SU-DHL-6 (cell line): Measurements from ENCODE around the gene NFIX.

Experiments
- H2AFZ ChIP-seq: fragments of 200-600 bp; sonication (generic); 2 replicates; pipeline ENCODE4 v1.6.1; 2014; ENCODE audit warnings: low read depth, mild to moderate bottlenecking, moderate library complexity, mixed read lengths, antibody characterized with exemption, low read length; ENCODE audit not compliant: severe bottlenecking
- H3F3A ChIP-seq: fragments of 200-600 bp; shearing (Covaris generic); 2 replicates; pipeline ENCODE4 v1.6.0; 2016; ENCODE audit warnings: antibody characterized with exemption, mild to moderate bottlenecking; ENCODE audit not compliant: insufficient read depth
- H3K27ac ChIP-seq: fragments of 200-600 bp; sonication (generic); 2 replicates; pipeline ENCODE4 v1.5.1; 2016; ENCODE audit warnings: low read depth, mild to moderate bottlenecking, low read length, moderate library complexity, mixed read lengths
- H3K27me3 ChIP-seq: fragments of 200-600 bp; sonication (generic), shearing (Covaris generic); 2 replicates; pipeline ENCODE4 v1.6.0; 2014; ENCODE audit warnings: mild to moderate bottlenecking, low read length
- H3K36me3 ChIP-seq: fragments of 200-600 bp; sonication (generic); 2 replicates; pipeline ENCODE4 v1.6.1; 2014; ENCODE audit warnings: mild to moderate bottlenecking, low read length, mixed read lengths
- H3K4me2 ChIP-seq: fragments of 300-600, 200-600 bp; shearing (Covaris generic), sonication (generic); 2 replicates; pipeline ENCODE4 v1.6.0; 2014; ENCODE audit warnings: low read length, low read depth, mild to moderate bottlenecking; ENCODE audit not compliant: poor library complexity, severe bottlenecking
- H3K4me3 ChIP-seq: fragments of 200-600 bp; sonication (generic); 2 replicates; pipeline ENCODE4 v1.5.1; 2014; ENCODE audit warnings: antibody characterized with exemption, low read length, mild to moderate bottlenecking, mixed read lengths; ENCODE audit not compliant: insufficient read depth, poor library complexity, severe bottlenecking
- H3K79me2 ChIP-seq: fragments of 200-600 bp; sonication (generic); 2 replicates; pipeline ENCODE4 v1.6.1; 2014; ENCODE audit warnings: mild to moderate bottlenecking, low read length, moderate library complexity; ENCODE audit not compliant: insufficient read depth
- H3K9ac ChIP-seq: fragments of 200-600 bp; sonication (generic); 2 replicates; pipeline ENCODE4 v1.7.0; 2014; ENCODE audit warnings: mild to moderate bottlenecking, low read length
- H3K9me2 ChIP-seq: fragments of 200-600 bp; sonication (generic); replicated peaks from 2 replicates; pipeline ENCODE4 v1.6.1; 2014; ENCODE audit warnings: low read length; ENCODE audit not compliant: insufficient read depth
- H3K9me3 ChIP-seq: fragments of 200-600 bp; sonication (generic); 2 replicates; pipeline ENCODE4 v1.6.1; 2014; ENCODE audit warnings: low read length, mixed read lengths; ENCODE audit not compliant: insufficient read depth
- H4K20me1 ChIP-seq: fragments of 200-600 bp; sonication (generic); 2 replicates; pipeline ENCODE4 v1.6.1; 2014; ENCODE audit warnings: low read depth, mild to moderate bottlenecking, antibody characterized with exemption, low read length, moderate library complexity, mixed read lengths
- CTCF ChIP-seq: fragments of 200-600 bp; sonication (generic); IDR thresholded peaks from one replicate; pipeline ENCODE4 v1.5.1; 2017; ENCODE audit warnings: antibody characterized with exemption, mild to moderate bottlenecking, low read length, moderate library complexity; ENCODE audit not compliant: insufficient read depth, poor library complexity, severe bottlenecking
- EZH2phosphoT487 ChIP-seq: fragments of 200-600 bp; sonication (generic), shearing (Covaris generic); conservative IDR thresholded peaks from 2 replicates; pipeline ENCODE4 v1.6.1; 2018; ENCODE audit warnings: mild to moderate bottlenecking, antibody characterized with exemption, low read length, moderate library complexity, mixed read lengths

Gene NFIX

GRCh38 chr19:13073263-13073662 is 78.0 kb downstream of the NFIX start:
- Histone ChIP-seq H3K27me3 (no peaks in the 10 kb centered on the region), H2AFZ (no peak overlapping the region), H3K9me2 (no peaks in the 10 kb centered on the region), H3K4me2 (no peak overlapping the region), H3K4me3 (no peak overlapping the region), H3K79me2 (no peaks in the 10 kb centered on the region), H3K27ac (no peak overlapping the region), H4K20me1 (no peaks in the 10 kb centered on the region), H3K36me3 (no peaks in the 10 kb centered on the region), H3F3A (no peaks in the 10 kb centered on the region), H3K9me3 (no peaks in the 10 kb centered on the region), H3K9ac (no peak overlapping the region)
- no peak for TF ChIP-seq CTCF
- no peak for TF ChIP-seq EZH2phosphoT487

- TF ChIP-seq CTCF (no peak), EZH2phosphoT487 (no peak)
Observed at GRCh38 chr19:13074378-13074777, 79.1 kb downstream of the NFIX start.

GRCh38 chr19:13076320-13076719 is 81.0 kb downstream of the NFIX start:
- H3K79me2 ChIP-seq: no peaks in the 10 kb centered on the region
- no peaks in the 10 kb centered on the region for H3K9me2 ChIP-seq
- no peaks in the 10 kb centered on the region for H3K9me3 ChIP-seq
- no peak overlapping the region for H3K9ac ChIP-seq
- H2AFZ ChIP-seq: no peak overlapping the region
- no peaks in the 10 kb centered on the region for H4K20me1 ChIP-seq
- H3K27me3 ChIP-seq: no peaks in the 10 kb centered on the region
- TF ChIP-seq CTCF (no peak), EZH2phosphoT487 (no peak)
- H3K4me3 ChIP-seq: no peak overlapping the region
- H3K36me3 ChIP-seq: no peaks in the 10 kb centered on the region
- H3K4me2 ChIP-seq: no peak overlapping the region
- no peaks in the 10 kb centered on the region for H3F3A ChIP-seq
- no peak overlapping the region for H3K27ac ChIP-seq

More at GRCh38 chr19:13074378-13074777, 79.1 kb downstream of the NFIX start:
- H3K27me3 ChIP-seq: no peaks in the 10 kb centered on the region
- H3K9ac ChIP-seq: no peak overlapping the region
- H3K9me2 ChIP-seq: no peaks in the 10 kb centered on the region
- H3K9me3 ChIP-seq: no peaks in the 10 kb centered on the region
- H3K36me3 ChIP-seq: no peaks in the 10 kb centered on the region
- no peaks in the 10 kb centered on the region for H3K79me2 ChIP-seq
- no peak overlapping the region for H2AFZ ChIP-seq
- no peaks in the 10 kb centered on the region for H3F3A ChIP-seq
- H3K4me2 ChIP-seq: no peak overlapping the region
- H3K4me3 ChIP-seq: no peak overlapping the region
- no peak overlapping the region for H3K27ac ChIP-seq
- H4K20me1 ChIP-seq: no peaks in the 10 kb centered on the region

- H3K4me3 ChIP-seq: no peak overlapping the region
- H2AFZ ChIP-seq: no peak overlapping the region
- H3K9me2 ChIP-seq: no peaks in the 10 kb centered on the region
- no peak overlapping the region for H3K9ac ChIP-seq
- H3K79me2 ChIP-seq: no peaks in the 10 kb centered on the region
- no peaks in the 10 kb centered on the region for H3K27me3 ChIP-seq
- H3K4me2 ChIP-seq: no peak overlapping the region
- no peaks in the 10 kb centered on the region for H3F3A ChIP-seq
- H3K9me3 ChIP-seq: no peaks in the 10 kb centered on the region
- H3K36me3 ChIP-seq: no peaks in the 10 kb centered on the region
- H3K27ac ChIP-seq: no peak overlapping the region
- no peaks in the 10 kb centered on the region for H4K20me1 ChIP-seq
- TF ChIP-seq EZH2phosphoT487: no peak
Observed at GRCh38 chr19:13076787-13077186, 81.5 kb downstream of the NFIX start.
